HepG2 (cell line): ENCODE results near the gene LINGO3. TPM values are rescaled to one million over a fixed set of nuclear protein-coding genes. Genes with fewer than 3 reads are reported as not detected.
A peak's percentile ranks its signal among the peaks of the same experiment; 100 is the strongest.

Experiments used
- AGO2 ChIP-seq: fragments of 200-400 bp; formaldehyde crosslinking; optimal IDR thresholded peaks from 2 replicates; pipeline ENCODE3; 2017; ENCODE audit warnings: mild to moderate bottlenecking, low read depth, low read length, moderate library complexity
- CTCF ChIP-seq: sonication (generic); formaldehyde crosslinking; IDR thresholded peaks from 2 replicates; pipeline ENCODE4 v1.5.0; 2020; ENCODE audit warnings: mild to moderate bottlenecking, missing genetic modification reagents, moderate library complexity
- HDAC6 ChIP-seq: fragments of 200-600 bp; sonication (generic); IDR thresholded peaks from 2 replicates; pipeline ENCODE4 v1.7.0; 2017; ENCODE audit warnings: mild to moderate bottlenecking, antibody characterized with exemption, low read length, low read depth
- PCBP2 ChIP-seq: fragments of 200-400 bp; formaldehyde crosslinking; optimal IDR thresholded peaks from 2 replicates; pipeline ENCODE3; 2018; ENCODE audit warnings: low read length, low read depth; ENCODE audit not compliant: poor library complexity, severe bottlenecking
- PHB2 ChIP-seq: fragments of 450-650 bp; IDR thresholded peaks from 2 replicates; pipeline ENCODE4 v1.6.1; 2018; ENCODE audit not compliant: partially characterized antibody
- PRDM10 ChIP-seq: sonication (generic); formaldehyde crosslinking; IDR thresholded peaks from 2 replicates; pipeline ENCODE4 v1.4.0; 2020; ENCODE audit warnings: low read depth, missing genetic modification reagents
- SAFB2 ChIP-seq: sonication (generic); formaldehyde crosslinking; IDR thresholded peaks from 2 replicates; pipeline ENCODE4 v1.5.1; 2020; ENCODE audit warnings: missing genetic modification reagents, low read depth, mild to moderate bottlenecking, borderline replicate concordance
- ZBTB2 ChIP-seq: sonication (generic); formaldehyde crosslinking; IDR thresholded peaks from 2 replicates; pipeline ENCODE4 v1.8.0; 2022; ENCODE audit warnings: low read depth, missing genetic modification reagents
- ZBTB4 ChIP-seq: sonication (generic); formaldehyde crosslinking; IDR thresholded peaks from 2 replicates; pipeline ENCODE4 v1.4.0; 2020; ENCODE audit warnings: missing genetic modification reagents, mild to moderate bottlenecking, borderline replicate concordance
- ZNF292 ChIP-seq: sonication (generic); formaldehyde crosslinking; IDR thresholded peaks from 2 replicates; pipeline ENCODE4 v1.8.1; 2022; ENCODE audit warnings: mild to moderate bottlenecking, low read depth, missing genetic modification reagents, borderline replicate concordance
- ZNF317 ChIP-seq: sonication (generic); formaldehyde crosslinking; IDR thresholded peaks from 2 replicates; pipeline ENCODE4 v1.5.0; 2020; ENCODE audit warnings: mild to moderate bottlenecking, missing genetic modification reagents
- ZNF44 ChIP-seq: sonication (generic); formaldehyde crosslinking; IDR thresholded peaks from 2 replicates; pipeline ENCODE4 v1.5.1; 2020; ENCODE audit warnings: mild to moderate bottlenecking, missing genetic modification reagents
- ZNF558 ChIP-seq: sonication (generic); formaldehyde crosslinking; IDR thresholded peaks from 2 replicates; pipeline ENCODE4 v1.9.0; 2022; ENCODE audit warnings: mild to moderate bottlenecking, missing genetic modification reagents, borderline replicate concordance
- ZNF597 ChIP-seq: sonication (generic); formaldehyde crosslinking; IDR thresholded peaks from 2 replicates; pipeline ENCODE4 v1.5.0; 2020; ENCODE audit warnings: missing genetic modification reagents
- ZNF775 ChIP-seq: sonication (generic); formaldehyde crosslinking; IDR thresholded peaks from 2 replicates; pipeline ENCODE4 v1.4.0; 2020; ENCODE audit warnings: missing genetic modification reagents, mild to moderate bottlenecking, moderate library complexity, borderline replicate concordance
- ZNF850 ChIP-seq: sonication (generic); formaldehyde crosslinking; conservative IDR thresholded peaks from 2 replicates; pipeline ENCODE4 v1.9.0; 2021; ENCODE audit warnings: mild to moderate bottlenecking, missing genetic modification reagents
- polyA plus RNA-seq, 8 experiments: library from polyadenylated mRNA; depleted of rRNA in 3 of 8; stranded (reverse) in 7 of 8; unstranded in 1 of 8; fragments of >200 nt; fragmentation: Illumina TruSeq in 4 of 8; extraction: Trizol in 4 of 8; gene quantifications; 2 replicates each; pipeline versions ENCODE4 v1.2.1 to v1.2.3, GENCODE V29; 2011 to 2016; ENCODE audit warnings: low read depth in 4 of 8, missing spikeins in 1 of 8, mixed read lengths in 1 of 8; ENCODE audit not compliant: insufficient read depth in 1 of 8
- total RNA-seq, 5 experiments: library from RNA; depleted of rRNA; stranded (reverse); fragments of >200 nt; fragmentation: Illumina TruSeq; extraction: Trizol; gene quantifications; 2 replicates each; pipeline ENCODE4 v1.2.3, GENCODE V29; 2016; ENCODE audit warnings: low read depth in 1 of 5

LINGO3 gene
- total and polyA plus RNA-seq, 2 of the 13 experiments (the other 11 are each of a cell fraction or from before 2014, with no cell fraction given), result not detected

- TF ChIP-seq ZBTB4 (CRISPR knock-in tag) (0 out of 2 replicates have a peak, but pooled peaks have one; percentile 8), SAFB2 (no peak), CTCF (CRISPR knock-in tag) (no peak), PCBP2 (no peak), ZNF292 (CRISPR knock-in tag) (no peak), ZNF317 (CRISPR knock-in tag) (no peak), ZNF558 (CRISPR knock-in tag) (no peak), ZNF775 (no peak), ZBTB2 (CRISPR knock-in tag) (no peak), PHB2 (no peak), ZNF597 (CRISPR knock-in tag) (no peak), HDAC6 (no peak), AGO2 (peak; percentile 32), ZNF850 (CRISPR knock-in tag) (no peak), PRDM10 (CRISPR knock-in tag) (no peak), ZNF44 (no peak)
Observed at GRCh38 chr19:2275588-2276428, 32.1 kb downstream of the LINGO3 start (continued).
